ENCODE measurements around the gene FGD4. TPM values are rescaled to one million over a fixed set of nuclear protein-coding genes. Genes with fewer than 3 reads are reported as not detected.

Gene FGD4
- total RNA-seq, 4 donors from 2014 or later, result 32.5 to 51.4 (median 38.8) TPM

GRCh38 chr12:32365473-32366064 is 33.8 kb upstream of the FGD4 start:
- H3K27ac ChIP-seq, result no peak overlapping the region
- H3K36me3 ChIP-seq, result no peaks in the 10 kb centered on the region
- TF ChIP-seq CTCF (IDR thresholded peaks at IDR 0.05) (peak; percentile 30 to 87 (median 70)), POLR2A (IDR thresholded peaks at IDR 0.05) (no peak)
- WGBS, 2 donors, result 51 to 55% methylated on average over 5 of the region's 5 CpGs
- no peaks in the 10 kb centered on the region for H3K4me1 ChIP-seq
- H3K9me3 ChIP-seq, result no peaks in the 10 kb centered on the region
- peak; percentile 41 to 57 for DNase-seq
- intact Hi-C loops (cut with DNase I), result loop anchor here (10.0 kb wide), 1 partner anchor 299 kb away; no protein-coding TSS in a partner anchor
- H3K27me3 ChIP-seq, result no peaks in the 10 kb centered on the region
- no peak overlapping the region for H3K4me3 ChIP-seq (replicated peaks in 1 of 3)

DNA sequence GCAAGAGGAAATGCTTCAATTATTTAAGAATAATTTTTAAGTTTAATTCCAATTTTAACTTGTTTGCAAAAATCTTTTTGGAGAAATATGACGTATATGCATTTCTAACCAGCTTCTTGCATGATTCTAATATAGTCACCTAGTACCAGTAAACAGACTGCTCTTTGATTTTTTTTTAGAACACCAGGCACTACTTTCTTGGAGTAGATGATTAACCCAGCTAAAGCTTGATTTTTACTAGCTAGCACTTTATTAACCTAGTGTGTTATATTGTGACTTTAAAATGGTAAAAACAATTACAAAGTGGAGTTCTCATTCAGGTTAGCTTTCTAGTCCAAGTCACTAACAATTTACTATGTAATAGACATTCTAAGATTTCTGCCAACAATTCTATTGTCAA is 32.6 kb upstream of the FGD4 start:
- DNase-seq, result no peak
- Histone ChIP-seq H3K36me3 (no peaks in the 10 kb centered on the region), H3K4me3 (replicated peaks in 1 of 3) (no peak overlapping the region), H3K9me3 (no peaks in the 10 kb centered on the region), H3K4me1 (no peaks in the 10 kb centered on the region), H3K27ac (no peak overlapping the region), H3K27me3 (no peaks in the 10 kb centered on the region)
- 92 to 97% methylated on average over 1 of the region's 1 CpG for whole genome bisulfite sequencing, 2 donors
- no peak for TF ChIP-seq CTCF (IDR thresholded peaks at IDR 0.05)
- TF ChIP-seq POLR2A (IDR thresholded peaks at IDR 0.05), result no peak
- intact Hi-C loops (cut with DNase I), result loop anchor here (10.0 kb wide), 1 partner anchor 298 kb away; no protein-coding TSS in a partner anchor

- TF ChIP-seq CTCF (IDR thresholded peaks at IDR 0.05), result no peak
- no peak for TF ChIP-seq POLR2A (IDR thresholded peaks at IDR 0.05)
- intact Hi-C loops (cut with DNase I), result loop anchor here (10.0 kb wide), 1 partner anchor 297 kb away; no protein-coding TSS in a partner anchor
- DNase-seq, result no peak
- Histone ChIP-seq H3K27me3 (no peaks in the 10 kb centered on the region), H3K4me3 (replicated peaks in 1 of 3) (no peak overlapping the region), H3K27ac (no peak overlapping the region), H3K36me3 (no peaks in the 10 kb centered on the region), H3K9me3 (no peaks in the 10 kb centered on the region), H3K4me1 (no peaks in the 10 kb centered on the region)
- WGBS, 2 donors, result 91 to 94% methylated on average over 4 of the region's 4 CpGs
These were observed 32.0 kb upstream of the FGD4 start for GRCh38 chr12:32367381-32367780.

- H3K36me3 ChIP-seq, result no peaks in the 10 kb centered on the region
- no peak for TF ChIP-seq CTCF (IDR thresholded peaks at IDR 0.05)
- no peak for TF ChIP-seq POLR2A (IDR thresholded peaks at IDR 0.05)
- 42 to 88% methylated on average over 4 of the region's 4 CpGs for WGBS, 2 donors
- no peaks in the 10 kb centered on the region for H3K4me1 ChIP-seq
- H3K27ac ChIP-seq, result no peak overlapping the region
- DNase-seq, result no peak
- no peaks in the 10 kb centered on the region for H3K9me3 ChIP-seq
- H3K4me3 ChIP-seq (replicated peaks in 1 of 3), result no peak overlapping the region
- intact Hi-C loops (cut with DNase I), result loop anchor here (10.0 kb wide), 1 partner anchor 296 kb away; no protein-coding TSS in a partner anchor
- H3K27me3 ChIP-seq, result no peaks in the 10 kb centered on the region
These were observed 30.2 kb upstream of the FGD4 start for GRCh38 chr12:32369202-32369601.

- no peak overlapping the region for H3K27ac ChIP-seq
- no peak for TF ChIP-seq POLR2A (IDR thresholded peaks at IDR 0.05)
- no peak for TF ChIP-seq CTCF (IDR thresholded peaks at IDR 0.05)
- no peaks in the 10 kb centered on the region for H3K4me1 ChIP-seq
- WGBS, 2 donors, result 82% methylated on average over 12 of the region's 12 CpGs
- intact Hi-C loops (cut with DNase I), result no loop called here
- H3K4me3 ChIP-seq (replicated peaks in 1 of 3), result no peak overlapping the region
- H3K27me3 ChIP-seq, result no peaks in the 10 kb centered on the region
- DNase-seq, result no peak
- no peaks in the 10 kb centered on the region for H3K9me3 ChIP-seq
- H3K36me3 ChIP-seq, result no peaks in the 10 kb centered on the region
These were observed 21.9 kb upstream of the FGD4 start for GRCh38 chr12:32377344-32378055.
